ENCODE results near the gene LLGL2.

GRCh38 chr17:75524269-75524969 is 1.1 kb upstream of the LLGL2 start:
- TF ChIP-seq EZH2 (IDR thresholded peaks at IDR 0.05; ENCODE audit: borderline replicate concordance, low read length) (no peak), CTCF (conservative IDR thresholded peaks at IDR 0.05 in 1 of 2, IDR thresholded peaks at IDR 0.05 in 1 of 2; ENCODE audit: extremely low read depth in 1 of 2, insufficient read depth in 1 of 2, low read depth in 1 of 2, low read length in 2 of 2) (no peak)
